Right lobe of liver (tissue), 4 donors: ENCODE measurements around the gene TRABD2B.

Experiments
- CTCF ChIP-seq, 4 donors: fragments of 200-600 bp in 3 of 4; fragments of 450-650 bp in 1 of 4; IDR thresholded peaks; one replicate each; pipeline versions ENCODE4 v1.5.1 to v1.8.0; 2016 to 2022; ENCODE audit warnings: antibody characterized with exemption in 4 of 4, mild to moderate bottlenecking in 2 of 4
- POLR2A ChIP-seq: fragments of 450-650 bp; IDR thresholded peaks from one replicate; pipeline ENCODE4 v1.6.1; 2017; ENCODE audit warnings: antibody characterized with exemption, mild to moderate bottlenecking
- donor health status: DM: no; HTN: no; CAD: no.
- donor health status: DM: no; HTN: no; CAD: no.
- donor health status: DM: no; HTN: yes; CAD: no.

DNA sequence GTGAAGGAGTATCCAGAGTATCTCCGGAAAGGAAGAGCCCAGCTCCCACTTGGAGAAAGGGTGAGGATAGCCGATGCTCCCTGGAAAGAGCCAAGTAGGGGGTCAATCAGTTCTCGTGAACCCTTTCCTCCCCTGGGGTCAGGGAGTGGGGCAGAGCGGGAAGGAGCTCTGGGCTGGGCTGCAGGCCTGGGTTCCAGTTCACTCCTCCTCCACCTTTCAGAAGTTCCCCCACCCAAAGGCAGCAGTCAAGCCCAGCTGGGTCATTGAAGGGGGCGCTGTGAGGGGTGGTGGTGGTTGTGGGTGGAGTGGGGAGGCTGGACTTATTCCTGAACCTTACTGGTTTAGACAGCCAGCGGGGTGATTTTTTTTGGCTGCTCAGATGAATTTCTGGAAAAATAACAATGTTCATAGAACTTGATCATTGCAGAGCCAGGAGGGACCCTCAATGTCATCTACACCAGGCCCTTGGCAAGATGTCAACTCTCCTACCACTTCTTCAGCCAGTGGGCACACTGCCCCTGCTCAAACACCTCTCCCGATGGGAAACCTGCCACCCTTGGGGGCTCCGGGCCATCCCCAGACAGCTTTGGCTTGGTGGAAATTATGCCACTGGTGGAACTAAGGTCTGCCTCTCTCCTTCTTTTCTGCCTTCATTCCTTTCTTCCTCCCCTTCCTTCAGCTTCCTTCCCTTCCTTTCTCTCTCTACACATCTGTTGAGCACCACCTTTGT lies 235.8 kb downstream of the TRABD2B start:
- TF ChIP-seq CTCF (IDR thresholded peaks at IDR 0.05) (no peak), POLR2A (no peak)
